A549 treated with RU486 at 1 μM for 4 hours (cell line): ENCODE measurements around the gene RPS15. TPM values are rescaled to one million over a fixed set of nuclear protein-coding genes. Genes with fewer than 3 reads are reported as not detected.

Source experiments
- total RNA-seq: library from RNA; stranded (reverse); fragments of 200-300 nt; extraction: Qiagen RNA extraction; gene quantifications from 5 replicates; pipeline ENCODE4 v1.2.3, GENCODE V29; 2022; ENCODE audit warnings: low read depth

Gene RPS15
- total RNA-seq = 1,330 to 2,073 TPM (median 1,926 TPM) in 5 replicates

DNA sequence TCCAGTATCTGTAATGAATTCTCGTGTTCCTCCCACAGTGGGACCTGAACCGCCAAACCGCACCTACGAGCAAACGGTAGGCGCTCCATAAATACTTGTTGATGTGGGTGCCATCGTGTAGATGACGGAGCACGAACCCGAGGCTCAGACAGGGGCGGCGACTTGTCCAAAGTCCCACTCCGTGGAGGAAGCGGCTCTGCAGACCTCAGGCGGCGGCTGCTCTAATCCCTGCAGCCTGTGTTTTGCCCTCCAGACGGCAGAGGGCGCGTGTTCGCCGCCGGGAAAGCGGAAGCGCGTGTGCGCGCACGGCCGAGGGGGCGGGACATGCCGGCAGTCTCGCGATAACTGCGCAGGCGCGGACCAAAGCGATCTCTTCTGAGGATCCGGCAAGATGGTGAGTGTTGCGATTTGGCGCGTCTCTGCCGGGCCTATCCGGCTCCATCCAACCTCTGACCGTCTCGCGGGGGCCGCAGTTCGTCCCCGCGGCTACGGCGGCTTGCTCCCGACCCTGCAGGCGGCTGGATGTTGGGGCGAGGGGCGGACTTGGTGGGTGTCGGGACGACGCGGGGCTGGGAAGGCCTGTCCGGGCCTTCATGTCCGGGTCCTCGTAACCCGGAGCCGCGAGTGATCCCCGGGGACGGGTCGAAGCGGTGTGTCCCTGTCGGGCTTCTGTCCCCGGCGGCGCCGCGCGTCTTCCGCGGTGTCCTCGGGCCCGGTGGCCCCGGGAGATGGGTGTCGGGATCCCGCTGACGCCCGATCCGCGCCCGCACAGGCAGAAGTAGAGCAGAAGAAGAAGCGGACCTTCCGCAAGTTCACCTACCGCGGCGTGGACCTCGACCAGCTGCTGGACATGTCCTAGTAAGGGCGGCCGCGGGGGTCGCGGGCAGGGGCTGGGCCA is at the start of gene RPS15:
RPS15 (plus strand) TSS at position 362 of the 898 bp plus-strand sequence; CDS start at position 392, 30 bp downstream.

DNA sequence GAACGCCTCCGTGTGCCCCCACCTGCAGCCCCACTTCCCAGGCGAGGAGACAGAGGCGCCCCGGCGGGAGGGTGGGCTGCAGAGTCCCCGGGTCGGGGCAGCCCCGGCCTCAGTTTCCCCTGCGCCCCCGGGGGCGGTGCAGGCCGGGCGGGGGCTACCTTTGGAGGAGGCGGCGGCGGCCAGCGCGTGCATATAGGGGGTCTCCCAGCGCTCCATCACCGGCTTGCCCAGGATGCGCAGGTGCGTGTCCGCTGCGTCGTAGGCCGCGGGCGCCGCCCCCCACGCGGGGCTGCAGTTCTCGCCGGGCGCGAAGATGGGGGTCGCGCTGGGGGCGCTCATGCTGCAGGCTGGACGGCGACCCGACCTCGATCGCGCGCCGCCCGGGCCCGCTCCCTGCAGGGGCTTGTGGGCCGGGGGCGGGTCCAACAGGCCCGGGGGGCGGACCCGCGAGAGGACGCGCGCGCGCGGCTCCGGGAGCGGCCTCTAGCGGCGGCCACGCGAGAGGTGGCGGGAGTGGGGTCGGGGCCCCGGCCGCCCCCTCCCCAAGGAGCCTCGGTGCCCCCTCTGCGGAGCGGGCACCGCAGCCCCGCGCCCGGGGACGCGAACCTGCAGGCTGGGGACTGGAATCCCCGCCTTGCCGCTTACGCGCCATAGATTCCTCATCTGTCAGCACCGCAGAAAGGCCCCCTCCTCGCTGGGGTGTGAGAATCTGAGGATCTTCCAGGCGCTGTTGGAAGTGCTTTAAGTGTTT is 36.9 kb upstream of the RPS15 start, which contains the start of gene GAMT:
GAMT (minus strand) TSS at position 405 of the 751 bp plus-strand sequence; CDS start at position 339, 66 bp downstream.

DNA sequence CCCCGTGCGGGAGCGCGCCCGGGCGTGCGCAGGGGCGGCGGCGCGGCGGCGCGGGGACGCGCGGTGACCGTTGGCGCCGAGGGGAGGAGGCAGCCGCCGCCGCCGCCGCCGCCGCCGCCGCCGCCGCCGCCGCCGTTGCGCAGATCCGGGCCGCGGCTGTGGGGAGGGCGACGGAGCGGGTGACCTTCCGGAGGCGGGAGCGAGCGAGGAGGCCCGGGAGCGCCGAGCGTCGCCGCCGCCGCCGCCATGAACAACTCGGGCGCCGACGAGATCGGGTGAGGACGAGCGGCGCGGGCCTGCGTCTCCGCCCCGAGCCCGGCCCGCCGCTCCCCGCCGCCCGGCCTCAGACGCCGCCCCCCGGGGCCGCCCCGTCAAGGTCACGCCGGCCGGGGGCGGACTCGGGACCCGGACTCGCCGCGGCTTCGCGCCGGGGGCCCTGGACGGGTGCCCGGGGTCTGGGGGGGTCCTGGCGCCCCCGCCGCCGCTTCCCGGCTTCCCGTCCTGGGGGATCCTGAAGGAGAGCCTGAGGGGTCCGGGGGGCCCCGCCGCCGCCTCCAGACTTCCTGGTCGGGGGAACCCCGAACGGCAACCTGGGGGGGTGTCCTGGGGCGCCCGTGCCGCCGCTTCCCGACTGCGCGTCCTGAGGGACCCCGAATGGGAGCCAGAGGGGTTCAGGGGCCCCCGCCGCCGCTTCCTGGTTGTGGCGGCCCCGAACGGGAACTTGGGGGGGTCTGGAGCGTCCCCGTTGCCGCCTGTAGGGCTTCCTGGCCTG is 30.5 kb upstream of the RPS15 start, which contains the start of gene DAZAP1:
DAZAP1 (plus strand) TSS at position 59 of the 772 bp plus-strand sequence; CDS start at position 247, 188 bp downstream.

DNA sequence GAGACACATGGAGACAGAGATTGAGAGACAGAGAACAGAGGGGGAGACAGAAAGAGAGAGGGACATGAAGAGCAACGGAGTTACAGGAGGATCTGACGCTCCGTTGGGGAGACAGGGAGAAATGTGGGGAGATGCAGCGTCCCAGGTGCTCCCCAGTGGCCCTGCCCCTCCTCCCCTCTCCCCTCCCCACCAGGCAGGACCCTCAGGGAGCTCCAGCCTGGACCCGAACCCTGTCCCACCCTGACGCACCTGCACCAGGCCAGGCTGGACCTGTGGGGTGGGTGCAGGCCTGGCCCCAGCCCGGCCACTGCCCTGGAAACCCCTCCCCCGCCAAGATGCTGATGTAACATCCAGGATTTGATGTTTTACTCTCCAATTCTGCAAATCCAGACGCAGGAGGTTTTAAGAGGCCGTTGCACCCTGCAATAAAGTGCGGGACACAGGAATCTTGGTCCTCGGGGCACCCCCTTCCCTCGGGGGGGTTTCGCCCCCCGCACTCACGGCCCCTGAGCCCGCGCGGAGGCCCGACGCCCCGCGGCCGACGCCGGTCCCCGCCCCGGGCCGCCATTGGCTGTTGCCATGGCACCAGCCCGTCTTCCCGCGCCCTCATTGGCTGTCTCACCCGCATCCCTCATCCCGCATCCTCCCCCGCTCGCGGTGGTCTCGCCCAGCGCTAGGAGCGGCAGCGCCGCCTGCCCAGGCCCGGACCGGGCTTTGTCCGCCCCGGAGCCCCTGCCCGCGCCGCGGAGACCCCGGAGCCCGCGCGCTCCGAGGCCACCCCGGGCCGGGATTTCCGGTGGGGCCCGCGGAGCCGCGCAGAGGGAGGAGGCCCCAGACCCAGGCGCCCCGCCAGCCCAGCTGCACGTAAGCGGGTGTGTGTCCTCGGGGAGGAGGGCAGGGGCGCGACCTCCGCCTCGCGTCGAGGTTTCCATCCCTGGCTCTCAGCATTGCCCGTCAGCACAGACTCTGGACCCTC is 11.6 kb downstream of the RPS15 start, which contains the start of gene APC2:
APC2 (plus strand) TSS at position 655 of the 976 bp plus-strand sequence. CDS start 2,881 bp downstream, outside the sequence.

DNA sequence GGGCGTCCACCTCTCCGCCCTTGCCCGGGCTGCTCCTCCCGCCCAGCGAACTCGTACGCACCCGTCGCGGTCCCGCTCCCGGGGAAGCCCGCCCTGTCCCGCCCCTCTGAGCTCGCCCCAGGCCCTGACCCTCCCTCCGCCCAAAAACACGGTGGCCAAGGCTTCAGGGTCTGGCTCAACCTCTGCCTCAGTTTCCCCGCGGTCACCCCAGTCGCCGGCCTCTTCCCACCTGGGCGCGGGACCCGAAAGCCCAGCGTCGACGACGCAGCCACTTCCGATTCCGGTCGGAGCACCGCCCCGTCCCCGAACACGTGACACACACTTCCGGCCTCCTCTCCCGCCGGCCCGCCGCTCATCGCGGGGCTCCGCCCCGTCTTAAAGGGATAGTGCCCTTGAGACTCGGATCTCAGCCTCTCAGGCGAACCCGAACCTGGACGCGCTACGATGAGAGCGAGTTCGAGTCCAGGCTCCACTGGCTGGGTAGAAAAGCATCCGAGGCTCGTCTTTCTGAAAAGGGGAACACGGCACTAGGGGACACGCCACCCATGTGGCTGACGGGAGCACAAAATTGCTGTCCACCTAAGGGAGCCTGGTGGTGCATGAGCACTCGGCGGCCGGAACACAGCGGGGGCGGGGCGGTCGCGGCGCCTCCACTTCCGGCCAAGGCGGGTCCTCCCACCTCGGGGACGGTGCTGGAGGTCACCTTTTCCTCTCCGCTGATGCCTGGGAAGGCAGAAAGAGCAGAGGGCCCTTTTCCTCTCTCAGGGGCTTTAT is 40.9 kb downstream of the RPS15 start, which contains the start of gene C19orf25:
C19orf25 (minus strand) TSS at position 282 of the 774 bp plus-strand sequence. CDS start 312 bp downstream, outside the sequence.

Other genes with a start within 250 kb of the RPS15 start
- gene STK11, start 232.6 kb upstream of the RPS15 start, total RNA-seq = 29.9 to 41.2 TPM (median 38.4 TPM) in 5 replicates
- 2.5 to 5.5 TPM (median 3.9 TPM) in 5 replicates for gene CBARP, start 200.4 kb upstream of the RPS15 start, total RNA-seq
- gene ATP5F1D, start 196.6 kb upstream of the RPS15 start, total RNA-seq = 84.2 to 179 TPM (median 170 TPM) in 5 replicates
- 37.1 to 48.7 TPM (median 42.2 TPM) in 5 replicates for gene MIDN, start 189.8 kb upstream of the RPS15 start, total RNA-seq
- gene CIRBP, start 169.1 kb upstream of the RPS15 start, total RNA-seq = 89.7 to 185 TPM (median 104 TPM) in 5 replicates
- 49.3 to 93.2 TPM (median 86.5 TPM) in 5 replicates for gene FAM174C, start 162.9 kb upstream of the RPS15 start, total RNA-seq
- gene EFNA2, start 152.5 kb upstream of the RPS15 start, total RNA-seq = 0.95 to 2.7 TPM (median 1.9 TPM) in 5 replicates
- gene NDUFS7, start 54.5 kb upstream of the RPS15 start, total RNA-seq = 64.5 to 83.8 TPM (median 67.2 TPM) in 5 replicates
- gene GAMT, start 36.9 kb upstream of the RPS15 start, total RNA-seq = 23.9 to 43.1 TPM (median 40.5 TPM) in 5 replicates
- gene DAZAP1, start 30.8 kb upstream of the RPS15 start, total RNA-seq = 85.0 to 111 TPM (median 101 TPM) in 5 replicates
- 0.69 to 2.1 TPM (median 1.3 TPM) in 5 replicates for gene APC2, start 11.7 kb downstream of the RPS15 start, total RNA-seq
- gene C19orf25, start 40.8 kb downstream of the RPS15 start, total RNA-seq = 11.0 to 20.5 TPM (median 16.4 TPM) in 5 replicates
- 0.48 to 1.0 TPM (median 0.92 TPM) in 5 replicates for gene PCSK4, start 52.0 kb downstream of the RPS15 start, total RNA-seq
- 3.8 to 5.9 TPM (median 5.4 TPM) in 5 replicates for gene REEP6, start 52.8 kb downstream of the RPS15 start, total RNA-seq
- 2.6 to 3.8 TPM (median 2.8 TPM) in 5 replicates for gene ADAMTSL5, start 74.6 kb downstream of the RPS15 start, total RNA-seq
- not detected in 5 replicates for gene PLK5, start 85.7 kb downstream of the RPS15 start, total RNA-seq
- 6.6 to 14.1 TPM (median 13.2 TPM) in 5 replicates for gene MEX3D, start 129.9 kb downstream of the RPS15 start, total RNA-seq
- gene MBD3, start 154.5 kb downstream of the RPS15 start, total RNA-seq = 28.2 to 52.2 TPM (median 47.2 TPM) in 5 replicates
- gene UQCR11, start 167.1 kb downstream of the RPS15 start, total RNA-seq = 93.4 to 214 TPM (median 164 TPM) in 5 replicates
- gene TCF3, start 214.2 kb downstream of the RPS15 start, total RNA-seq = 45.9 to 72.5 TPM (median 61.9 TPM) in 5 replicates